NOMO-1 (cell line): ENCODE results near the gene HECTD4.
"Not testable (repeated sequence)": the region's sequence is repeated elsewhere in the genome, so short reads cannot be mapped to it uniquely, and the experiment has no call there.

Source experiments
- DNase-seq, 2 experiments: peaks; one replicate each; lab custom pipeline; 2025; ENCODE audit not compliant: unreplicated experiment in 2 of 2; lab: John Stamatoyannopoulos, UW

The HECTD4 gene

GRCh38 chr12:112275836-112276235, 106.4 kb downstream of the HECTD4 start:
- no peak for DNase-seq

DNA sequence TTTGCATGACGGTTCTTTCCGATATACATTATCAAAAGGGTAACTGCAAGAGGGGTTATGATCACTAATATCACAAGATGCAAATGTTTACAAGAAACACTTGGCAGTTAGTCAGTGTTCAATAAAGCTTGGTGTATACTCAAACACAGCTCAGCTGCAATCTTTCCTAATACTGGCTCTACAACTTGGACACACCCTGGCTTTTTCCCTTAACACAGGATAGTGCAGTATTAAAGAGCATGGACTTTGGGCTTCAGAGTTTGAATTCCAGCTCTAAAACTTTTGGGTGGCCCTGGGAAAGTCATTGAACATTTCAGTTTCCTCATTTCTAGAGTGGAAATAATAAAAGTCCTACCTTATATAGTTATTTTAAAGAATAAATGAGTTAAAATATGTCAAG, 107.0 kb downstream of the HECTD4 start:
- no peak for DNase-seq

DNA sequence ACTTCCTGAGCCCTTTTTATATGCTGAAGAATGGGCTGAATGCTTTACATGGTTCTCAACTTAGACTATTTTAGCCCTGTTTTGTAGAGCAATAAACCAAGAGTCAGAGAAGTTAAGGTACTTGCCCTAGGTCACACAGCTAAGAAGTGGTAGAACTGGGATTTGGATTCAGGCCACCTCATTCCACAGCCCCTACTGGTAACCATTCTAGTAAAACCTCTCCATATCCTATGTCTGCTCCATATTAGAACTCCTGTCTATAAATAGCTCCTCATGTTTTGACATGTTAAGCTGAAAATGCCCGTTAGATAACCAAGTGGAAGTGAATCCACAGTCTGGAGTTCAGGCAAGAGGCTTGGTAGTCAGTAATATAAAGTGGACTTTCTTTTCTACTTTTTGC, 111.6 kb downstream of the HECTD4 start:
- DNase-seq: no peak

DNA sequence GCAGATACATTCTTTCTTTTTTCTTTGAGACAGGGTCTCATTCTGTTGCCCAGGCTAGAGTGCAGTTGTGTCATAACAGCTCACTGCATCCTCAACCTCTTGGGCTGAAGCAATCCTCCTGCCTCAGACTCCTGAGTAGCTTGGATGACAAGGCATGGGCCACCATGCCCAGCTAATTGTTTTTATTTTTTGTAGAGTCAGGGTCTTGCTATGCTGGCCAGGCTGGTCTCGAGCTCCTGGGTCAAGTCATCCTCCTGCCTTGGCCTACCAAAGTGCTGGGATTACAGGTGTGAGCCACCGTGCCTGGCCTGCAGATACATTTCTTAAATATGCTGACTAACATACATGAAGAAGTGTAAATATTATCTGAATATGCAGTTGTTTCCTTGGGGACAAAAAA, 115.8 kb downstream of the HECTD4 start:
- DNase-seq: no peak

DNA sequence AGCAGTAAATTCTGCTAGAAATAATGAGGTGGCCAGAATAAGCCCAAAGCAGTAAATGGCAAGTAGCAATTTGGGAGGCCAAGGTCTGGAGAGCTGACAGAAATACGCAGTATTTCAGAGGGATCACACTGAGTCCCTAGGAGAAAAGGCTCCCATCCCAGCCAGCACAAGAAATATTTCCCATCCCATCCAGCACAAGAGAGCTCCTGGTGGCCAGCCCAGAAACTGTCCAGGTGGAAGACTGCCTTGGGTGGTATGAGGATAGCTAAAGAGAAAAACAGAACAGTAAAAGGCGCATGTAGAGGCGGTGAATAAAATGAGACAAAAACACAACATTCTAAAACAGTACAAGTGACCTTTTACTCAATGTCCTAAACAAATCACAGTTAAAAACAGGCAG, 120.7 kb downstream of the HECTD4 start:
- no peak for DNase-seq

- no peak for DNase-seq
Measured at GRCh38 chr12:112258926-112259325, 123.3 kb downstream of the HECTD4 start.

- no peak for DNase-seq
Measured at GRCh38 chr12:112256780-112257179, 125.5 kb downstream of the HECTD4 start.

DNA sequence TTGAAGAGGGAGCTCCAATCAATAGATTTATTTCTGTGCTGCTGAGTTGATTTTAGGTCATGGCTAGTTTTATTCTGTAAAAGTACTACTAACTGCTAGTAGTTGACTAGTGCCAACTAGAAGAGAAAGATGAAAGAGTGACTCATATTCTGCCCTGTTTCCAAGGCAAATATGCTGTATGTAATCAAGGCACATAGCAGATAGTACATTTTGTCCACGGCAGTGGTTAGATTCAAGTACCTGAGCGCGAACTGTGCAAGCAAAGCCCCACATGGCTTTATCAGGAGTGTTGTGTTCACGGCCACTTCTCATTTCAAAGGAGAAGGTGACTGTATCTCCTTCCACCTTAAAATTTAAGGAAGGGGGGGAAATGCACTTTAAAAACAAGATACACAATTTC, 130.0 kb downstream of the HECTD4 start:
- no peak for DNase-seq

DNA sequence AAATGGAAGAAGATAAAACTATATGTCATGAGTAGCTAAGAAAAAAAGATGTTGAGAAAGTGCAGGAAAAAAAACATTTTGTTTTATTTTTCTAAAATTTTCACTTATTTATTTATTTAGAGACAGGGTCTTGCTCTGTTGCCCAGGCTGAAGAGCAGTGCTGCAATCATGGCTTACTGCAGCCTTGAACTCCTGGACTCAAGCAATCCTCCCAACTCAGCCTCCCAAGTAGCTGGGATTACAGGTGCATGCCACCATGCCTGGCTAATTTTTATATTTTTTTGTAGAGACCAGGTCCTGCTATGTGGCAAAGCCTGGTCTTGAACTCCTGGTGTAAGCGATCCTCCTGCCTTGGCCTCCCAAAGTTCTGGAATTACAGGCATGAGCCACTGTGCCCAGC, 137.3 kb downstream of the HECTD4 start:
- DNase-seq: not testable (repeated sequence)

- DNase-seq: no peak
Measured at GRCh38 chr12:112243255-112244110, 138.7 kb downstream of the HECTD4 start.

- no peak for DNase-seq
Measured at GRCh38 chr12:112241176-112241575, 141.1 kb downstream of the HECTD4 start.

DNA sequence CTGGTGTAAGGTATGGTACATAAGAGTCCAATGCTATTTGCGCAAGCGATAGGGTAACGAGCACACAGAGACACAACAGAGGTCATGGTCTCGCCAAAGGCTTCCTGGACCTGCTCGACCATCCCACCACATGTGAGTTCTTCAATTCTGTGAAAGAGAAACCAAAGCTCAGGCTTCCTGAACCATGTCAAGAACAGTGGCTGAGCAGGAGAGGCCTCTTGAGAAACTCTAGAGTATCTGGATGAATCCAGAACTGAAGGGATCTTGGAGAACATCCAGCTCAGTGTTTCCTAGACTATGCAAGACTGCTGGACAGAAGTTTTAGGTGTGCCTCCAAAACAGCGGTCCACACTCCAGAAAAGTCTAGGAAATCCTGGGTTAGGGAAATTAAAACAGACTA, 142.3 kb downstream of the HECTD4 start:
- DNase-seq: no peak

DNA sequence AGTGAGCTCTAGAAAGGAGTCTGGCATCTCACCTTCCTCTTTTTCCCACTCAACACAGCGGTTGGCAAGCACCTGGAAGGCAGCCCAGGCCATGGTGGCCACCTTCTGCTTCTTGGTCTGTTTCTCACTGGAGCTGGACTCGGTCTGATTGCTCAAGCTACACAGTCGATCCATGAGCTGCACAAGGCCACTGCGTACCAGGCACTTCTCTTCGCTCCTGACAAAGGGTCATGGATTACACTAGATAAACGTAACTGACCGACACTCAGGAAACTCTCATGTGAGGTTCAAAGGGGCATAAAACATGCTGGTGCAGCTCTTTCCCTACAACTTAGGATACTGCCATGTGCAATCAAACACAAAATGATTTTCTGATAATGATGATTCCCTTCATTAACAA, 143.2 kb downstream of the HECTD4 start:
- DNase-seq: no peak

DNA sequence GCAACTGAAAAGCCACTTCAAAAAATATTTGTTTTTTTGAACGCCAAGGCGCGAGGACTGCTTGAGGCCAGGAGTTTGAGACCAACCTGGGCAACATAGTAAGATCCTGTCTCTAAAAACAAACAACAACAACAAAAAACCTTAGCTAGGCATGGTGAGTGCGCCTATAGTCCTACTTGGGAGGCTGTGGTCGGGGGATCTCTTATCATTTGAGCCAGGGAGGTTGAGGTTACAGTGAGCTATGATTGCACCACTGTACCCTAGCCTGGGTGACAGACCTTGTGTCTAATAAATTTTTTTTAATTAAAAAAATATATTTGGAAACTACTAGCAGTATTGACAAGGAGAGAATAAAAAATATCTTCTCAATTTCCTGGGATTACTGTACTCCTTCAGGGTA, 143.8 kb downstream of the HECTD4 start:
- no peak for DNase-seq

DNA sequence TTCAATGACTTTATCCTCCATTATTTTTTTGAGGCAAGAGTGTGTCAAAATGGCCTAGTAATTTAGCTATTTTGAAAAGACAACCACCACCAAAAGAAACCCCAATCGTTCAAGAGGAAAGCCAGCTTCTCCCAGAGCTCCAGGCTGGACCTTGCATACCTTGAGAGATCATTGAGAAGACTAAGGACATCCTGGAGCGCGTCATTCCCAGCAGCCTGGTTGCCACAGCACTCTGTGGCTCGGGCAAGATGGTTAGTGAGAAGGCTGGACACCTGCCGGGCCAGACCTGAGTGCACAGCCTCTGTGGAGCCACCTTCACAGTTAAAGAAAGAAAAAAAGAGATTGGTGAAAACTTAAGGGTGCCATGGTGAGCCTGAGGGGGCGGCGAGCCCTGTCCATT, 145.4 kb downstream of the HECTD4 start:
- no peak for DNase-seq

GRCh38 chr12:112236386-112236785, 145.8 kb downstream of the HECTD4 start:
- DNase-seq: no peak

DNA sequence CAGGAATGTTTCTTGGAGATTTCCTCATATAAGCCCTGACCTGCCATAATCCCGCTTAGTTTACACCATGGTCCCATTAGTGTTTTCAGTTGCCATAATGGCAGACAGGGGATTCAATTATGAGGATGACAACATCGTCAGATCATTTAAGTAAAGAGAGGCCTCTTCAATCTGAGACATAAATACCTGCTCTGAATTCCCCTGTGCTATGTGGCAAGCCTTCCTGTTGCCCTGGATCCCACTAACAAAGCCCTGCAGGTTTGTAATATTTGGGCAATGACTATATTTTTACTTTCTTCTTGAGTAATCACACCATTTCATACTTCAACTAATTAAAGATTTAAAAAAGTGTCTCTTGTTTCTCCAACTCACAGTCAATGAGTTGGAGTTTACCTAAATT, 147.9 kb downstream of the HECTD4 start:
- no peak for DNase-seq

GRCh38 chr12:112233242-112233641, 149.0 kb downstream of the HECTD4 start:
- no peak for DNase-seq

GRCh38 chr12:112230136-112230535, 152.1 kb downstream of the HECTD4 start:
- DNase-seq: no peak

DNA sequence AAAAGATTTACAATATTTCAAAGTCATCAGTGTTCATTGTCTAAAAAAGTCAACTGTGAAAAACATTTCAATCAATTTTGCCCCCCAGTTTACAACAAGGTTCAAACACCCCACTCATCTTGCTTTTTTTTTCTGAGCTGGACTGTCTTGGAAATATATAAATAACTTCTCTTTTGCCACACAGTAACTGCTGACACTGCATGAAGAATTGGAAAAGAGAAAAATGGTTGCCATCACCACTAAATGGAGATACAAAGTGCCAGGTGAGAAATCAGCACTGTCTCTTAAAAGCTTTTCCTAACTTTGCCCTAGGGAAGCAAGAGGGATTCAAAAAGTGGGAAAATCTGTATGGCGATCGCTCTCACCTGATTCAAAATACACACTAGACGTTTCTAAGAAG, 155.5 kb downstream of the HECTD4 start:
- DNase-seq: no peak

GRCh38 chr12:112220628-112221027, 161.6 kb downstream of the HECTD4 start:
- not testable (repeated sequence) for DNase-seq

DNA sequence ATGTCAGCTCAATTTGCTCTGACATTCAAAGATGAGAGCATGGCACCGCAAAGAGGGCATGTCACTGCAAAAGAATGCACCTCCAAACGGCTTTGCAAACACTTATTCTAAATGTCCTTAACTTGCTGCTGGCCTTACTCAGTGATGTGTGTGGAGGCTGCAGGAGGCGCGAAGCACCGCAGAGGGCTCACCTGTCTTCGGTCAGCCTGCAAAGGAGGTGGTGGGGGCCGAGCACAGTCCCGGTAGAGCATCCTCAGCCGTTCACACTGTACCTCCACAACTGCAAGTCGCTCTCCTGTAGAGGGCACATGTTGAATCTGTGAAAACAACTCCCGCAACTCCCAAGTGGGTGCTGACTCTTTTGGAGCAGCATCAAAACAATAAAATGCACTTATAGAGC, 163.0 kb downstream of the HECTD4 start:
- DNase-seq: no peak

GRCh38 chr12:112218150-112218549, 164.1 kb downstream of the HECTD4 start:
- no peak for DNase-seq
